ENCODE measurements around the gene ADCK1.

GRCh38 chr14:77805706-77806105 is 5.8 kb downstream of the ADCK1 start:
- no peak for TF ChIP-seq CTCF (IDR thresholded peaks at IDR 0.05)
- TF ChIP-seq POLR2A (IDR thresholded peaks at IDR 0.05) = no peak

Data from right lobe of liver (tissue), 4 donors.